ENCODE data around the gene ZSCAN9.

ZSCAN9 gene

GRCh38 chr6:28225056-28225834 is at the start of gene ZSCAN9:
Gene ZSCAN9, plus strand, starts transcription at chr6:28225275. Its CDS starts 1,810 bp downstream, at chr6:28227085.
- DNase-seq: peak in 56 of 58 donors; percentile 2 to 79 (median 54)

GRCh38 chr6:28176373-28176772 is 48.7 kb upstream of the ZSCAN9 start:
- no peak for DNase-seq

- DNase-seq: no peak
Observed at GRCh38 chr6:28182255-28182654, 42.8 kb upstream of the ZSCAN9 start.

DNA sequence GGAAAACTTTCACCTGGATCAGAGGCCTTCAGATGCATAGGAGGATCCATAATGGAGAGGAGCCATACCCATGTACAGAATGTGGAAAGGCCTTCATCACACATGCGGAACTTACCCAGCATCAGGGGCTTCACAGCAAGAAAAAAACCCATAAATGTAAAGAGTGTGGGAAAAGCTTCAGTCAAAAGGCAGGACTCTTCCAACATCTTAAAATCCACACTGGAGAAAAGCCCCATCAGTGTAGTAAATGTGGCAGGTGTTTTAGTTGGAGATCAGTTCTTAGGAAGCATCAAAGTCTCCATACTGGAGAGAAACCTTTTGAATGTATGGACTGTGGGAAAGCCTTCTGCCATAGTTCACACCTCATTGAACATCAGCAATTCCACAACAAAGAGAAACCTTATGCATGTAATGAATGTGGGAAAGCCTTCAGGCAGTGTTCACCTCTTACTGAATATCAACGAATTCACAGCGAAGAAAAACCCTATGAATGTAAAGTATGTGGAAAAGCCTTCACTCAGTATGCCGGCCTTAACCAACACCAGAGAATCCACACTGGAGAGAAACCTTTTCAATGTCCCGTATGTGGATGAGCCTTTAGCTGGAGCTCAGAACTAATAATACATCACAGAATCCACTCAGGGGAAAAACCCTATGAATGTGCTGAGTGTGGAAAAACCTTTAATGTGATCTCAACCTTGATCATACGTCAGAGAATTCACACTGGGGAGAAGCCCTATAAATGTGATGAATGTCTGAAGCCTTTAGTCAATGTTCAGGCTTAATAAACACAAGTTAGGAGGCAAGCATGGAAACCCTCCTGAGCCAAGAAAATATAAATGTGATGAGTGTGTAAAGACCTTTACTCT is 36.7 kb upstream of the ZSCAN9 start:
- no peak for DNase-seq

- DNase-seq: no peak
Observed at GRCh38 chr6:28200020-28200419, 25.1 kb upstream of the ZSCAN9 start.

- no peak for DNase-seq
Observed at GRCh38 chr6:28203201-28203600, 21.9 kb upstream of the ZSCAN9 start.

DNA sequence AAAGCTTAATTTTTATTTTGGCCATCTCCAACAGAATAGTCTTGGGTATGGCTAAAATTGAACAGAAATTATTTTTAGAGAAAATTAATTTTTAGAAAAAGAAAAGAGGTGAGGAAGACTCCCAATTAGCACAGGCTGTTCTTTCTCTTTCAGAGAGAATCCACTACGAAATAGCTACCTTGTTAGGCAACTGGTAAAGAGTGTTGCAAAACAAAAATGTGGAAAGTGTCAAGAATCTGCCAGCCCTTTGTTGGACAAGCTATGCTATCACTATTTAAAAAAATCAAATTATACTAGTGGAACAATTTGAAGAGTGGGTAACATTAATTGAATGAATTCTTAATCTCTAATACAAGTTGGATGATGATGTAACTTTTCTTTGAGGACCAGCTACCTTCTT is 19.2 kb upstream of the ZSCAN9 start:
- no peak for DNase-seq

DNA sequence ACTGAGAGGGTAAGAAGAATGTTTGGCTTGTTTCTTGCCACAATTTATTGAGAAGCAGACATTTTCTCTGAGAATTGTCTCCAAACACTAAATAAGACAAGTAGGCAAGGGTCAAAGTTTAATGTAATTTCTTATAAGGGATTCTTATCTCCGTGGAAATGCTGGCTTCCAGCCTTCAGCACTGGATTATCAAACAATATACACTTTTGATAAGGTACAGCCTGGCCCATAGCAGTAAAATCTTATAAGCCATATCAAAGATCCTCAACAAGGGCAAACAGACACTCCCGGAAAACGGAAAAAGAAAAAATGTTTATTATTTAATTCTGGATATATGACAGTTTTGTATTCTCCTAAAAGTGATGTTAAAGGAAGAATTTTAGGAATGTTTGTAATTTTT is 18.5 kb upstream of the ZSCAN9 start:
- no peak for DNase-seq

- no peak for DNase-seq
Observed at GRCh38 chr6:28206928-28207509, 18.1 kb upstream of the ZSCAN9 start.

DNA sequence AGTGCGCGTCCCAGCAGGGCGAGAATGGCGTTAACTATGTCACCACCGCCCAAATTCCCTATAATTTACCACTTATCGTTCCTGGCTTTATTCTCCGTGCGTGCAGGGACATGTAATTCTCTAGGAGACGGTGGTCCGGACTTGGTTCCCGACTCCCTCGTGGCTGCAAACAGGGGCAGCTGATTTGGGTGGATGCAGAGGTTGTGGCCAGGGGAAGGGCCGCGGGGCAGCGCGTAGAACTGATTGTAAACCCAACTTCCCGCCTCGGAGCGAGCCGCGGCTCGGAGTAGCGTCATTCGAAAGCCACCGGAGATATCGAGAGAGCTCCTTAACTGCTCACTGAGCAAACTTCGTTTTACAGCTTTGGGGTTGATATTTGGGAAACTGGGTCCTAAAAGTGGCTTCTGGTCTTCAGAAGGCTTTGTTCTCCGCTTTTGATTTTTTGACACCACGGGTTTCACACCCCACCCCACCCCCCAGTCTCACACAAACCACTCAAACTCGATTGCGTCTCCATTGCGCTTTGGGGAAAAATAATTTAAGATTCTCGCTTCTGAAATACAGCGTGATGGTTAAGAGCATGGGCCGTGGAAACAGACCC is 17.5 kb upstream of the ZSCAN9 start:
- DNase-seq: no peak

DNA sequence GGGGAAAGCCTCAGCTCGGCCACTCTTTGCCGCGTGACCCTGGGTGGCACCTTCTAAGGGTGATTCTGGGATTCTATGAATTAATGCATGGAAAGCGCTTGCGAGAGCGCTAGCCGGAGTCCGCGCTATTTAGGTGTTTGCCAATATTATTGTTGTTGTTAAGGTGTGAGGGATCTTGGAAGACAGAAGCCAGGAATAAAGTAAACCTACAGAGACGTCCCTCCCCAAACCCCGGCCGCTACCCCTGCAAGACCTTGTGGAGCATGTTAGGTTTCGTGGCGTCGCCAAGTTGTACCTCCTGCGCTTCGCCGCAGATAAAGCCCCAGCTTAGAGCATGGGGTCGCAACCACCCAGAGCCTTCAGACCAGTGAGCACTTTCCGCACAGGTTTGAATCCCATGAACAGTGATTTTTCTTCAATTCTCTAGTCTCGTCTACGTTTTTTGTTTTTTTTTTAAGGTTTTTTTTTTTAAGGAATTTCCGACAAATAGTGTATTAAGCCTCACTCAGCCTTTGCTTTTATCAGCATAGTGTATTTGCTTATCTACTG is 16.9 kb upstream of the ZSCAN9 start:
- DNase-seq: no peak

- no peak for DNase-seq
Observed at GRCh38 chr6:28209753-28210535, 15.1 kb upstream of the ZSCAN9 start.

GRCh38 chr6:28211840-28212509 is 13.1 kb upstream of the ZSCAN9 start:
- DNase-seq: no peak

DNA sequence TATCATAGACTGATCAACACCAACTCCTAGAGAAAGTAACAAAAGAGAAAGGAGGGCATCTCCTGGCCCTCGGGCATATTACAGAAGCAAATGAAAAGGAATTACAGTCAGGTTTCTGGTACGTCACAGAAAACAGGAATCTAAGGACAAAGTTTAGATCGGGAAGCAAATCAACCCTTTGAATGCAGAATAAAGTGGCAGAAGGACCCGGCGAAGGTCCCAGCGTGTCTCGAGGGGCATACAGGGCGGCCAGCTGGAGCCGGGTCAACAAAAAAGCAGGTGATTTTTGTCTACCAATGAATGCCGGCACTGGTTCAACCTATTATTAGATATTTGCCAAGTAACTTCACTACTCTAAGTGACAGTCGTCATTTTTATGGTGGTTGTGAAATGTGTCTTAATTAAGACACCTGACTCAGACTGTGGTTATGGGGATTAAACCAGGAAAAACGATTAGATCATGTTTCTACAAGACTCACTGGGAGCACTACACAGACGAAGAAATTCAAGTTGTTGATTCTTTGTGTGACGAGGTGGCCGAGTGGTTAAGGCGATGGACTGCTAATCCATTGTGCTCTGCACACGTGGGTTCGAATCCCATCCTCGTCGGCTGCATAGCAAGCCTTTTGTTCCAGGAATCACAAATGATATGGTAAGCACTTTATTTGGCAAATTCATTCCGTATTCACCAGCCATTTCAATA is 12.4 kb upstream of the ZSCAN9 start:
- peak in 1 of 58 donors; percentile 5 for DNase-seq

DNA sequence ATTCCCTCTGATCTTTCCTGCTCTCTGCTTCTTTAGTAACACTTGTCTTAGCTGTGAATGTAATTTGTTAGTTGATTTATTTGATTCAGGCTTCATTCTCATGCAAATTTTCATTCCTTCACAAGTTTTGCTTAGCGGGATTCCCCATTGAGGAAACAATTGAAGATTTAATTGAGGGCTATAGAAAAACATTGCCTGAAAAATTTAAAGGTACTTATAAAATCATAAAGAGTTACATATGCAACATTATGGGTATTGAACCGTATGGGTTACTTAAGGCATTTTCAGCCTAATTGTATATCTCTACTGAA is 11.9 kb upstream of the ZSCAN9 start:
- no peak for DNase-seq

- no peak for DNase-seq
Observed at GRCh38 chr6:28215425-28215824, 9.7 kb upstream of the ZSCAN9 start.

- no peak for DNase-seq
Observed at GRCh38 chr6:28217890-28218289, 7.2 kb upstream of the ZSCAN9 start.

GRCh38 chr6:28218312-28219248 is 6.5 kb upstream of the ZSCAN9 start:
- peak in 50 of 58 donors; percentile 1 to 70 (median 35) for DNase-seq
